ENCODE data around the gene LRRC27. TPM values are rescaled to one million over a fixed set of nuclear protein-coding genes. Genes with fewer than 3 reads are reported as not detected.

Gene LRRC27
- total RNA-seq, 4 donors from 2014 or later: 3.1 to 5.8 (median 4.4) TPM

DNA sequence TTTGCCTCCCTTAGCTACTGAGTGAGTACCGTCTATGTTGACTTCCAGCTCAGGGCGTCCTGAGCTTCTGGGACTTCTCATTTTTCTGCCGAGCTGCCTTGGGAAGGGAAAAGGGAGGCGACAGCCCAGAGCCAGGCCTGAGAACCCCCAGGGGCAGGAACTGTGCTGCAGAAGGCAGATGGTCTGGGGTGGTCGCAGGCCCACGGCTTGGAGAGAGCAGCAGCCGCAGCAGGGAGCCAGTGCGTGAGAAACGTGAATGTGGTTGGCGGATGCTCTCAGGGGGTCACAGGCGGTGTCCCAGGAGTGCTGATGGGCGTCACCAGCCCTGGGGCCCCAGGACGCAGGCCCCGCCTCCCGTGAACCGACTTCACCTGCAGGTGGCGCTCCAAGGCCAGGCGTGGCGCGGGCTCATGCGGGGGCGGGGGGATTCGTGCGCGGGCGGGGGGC, 55.8 kb downstream of the LRRC27 start:
- ATAC-seq: peak; percentile 58
- Histone ChIP-seq H3K4me1 (peaks cover 0 to 16% (median 9%) of the 10 kb centered on the region in 3 donors), H3K4me3 (peak overlapping the region in 1 of 2 donors; percentile 26), H3K27ac (peak overlapping the region in 1 of 4 donors; percentile 41), H3K36me3 (no peaks in the 10 kb centered on the region), H3K27me3 (no peaks in the 10 kb centered on the region), H3K9me3 (no peaks in the 10 kb centered on the region)
- TF ChIP-seq POLR2AphosphoS5 (IDR thresholded peaks at IDR 0.05): no peak
- TF ChIP-seq, protein P1, sequence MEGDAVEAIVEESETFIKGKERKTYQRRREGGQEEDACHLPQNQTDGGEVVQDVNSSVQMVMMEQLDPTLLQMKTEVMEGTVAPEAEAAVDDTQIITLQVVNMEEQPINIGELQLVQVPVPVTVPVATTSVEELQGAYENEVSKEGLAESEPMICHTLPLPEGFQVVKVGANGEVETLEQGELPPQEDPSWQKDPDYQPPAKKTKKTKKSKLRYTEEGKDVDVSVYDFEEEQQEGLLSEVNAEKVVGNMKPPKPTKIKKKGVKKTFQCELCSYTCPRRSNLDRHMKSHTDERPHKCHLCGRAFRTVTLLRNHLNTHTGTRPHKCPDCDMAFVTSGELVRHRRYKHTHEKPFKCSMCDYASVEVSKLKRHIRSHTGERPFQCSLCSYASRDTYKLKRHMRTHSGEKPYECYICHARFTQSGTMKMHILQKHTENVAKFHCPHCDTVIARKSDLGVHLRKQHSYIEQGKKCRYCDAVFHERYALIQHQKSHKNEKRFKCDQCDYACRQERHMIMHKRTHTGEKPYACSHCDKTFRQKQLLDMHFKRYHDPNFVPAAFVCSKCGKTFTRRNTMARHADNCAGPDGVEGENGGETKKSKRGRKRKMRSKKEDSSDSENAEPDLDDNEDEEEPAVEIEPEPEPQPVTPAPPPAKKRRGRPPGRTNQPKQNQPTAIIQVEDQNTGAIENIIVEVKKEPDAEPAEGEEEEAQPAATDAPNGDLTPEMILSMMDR (IDR thresholded peaks at IDR 0.05): peak in 3 of 4 experiments; percentile 62 to 79 (median 78)
- WGBS, 2 donors (ENCODE audit: low coverage in 1 of 2): 0% methylated on average over 2 of the region's 26 CpGs; no CpG with 5 or more reads in 1 of the 2 donors

DNA sequence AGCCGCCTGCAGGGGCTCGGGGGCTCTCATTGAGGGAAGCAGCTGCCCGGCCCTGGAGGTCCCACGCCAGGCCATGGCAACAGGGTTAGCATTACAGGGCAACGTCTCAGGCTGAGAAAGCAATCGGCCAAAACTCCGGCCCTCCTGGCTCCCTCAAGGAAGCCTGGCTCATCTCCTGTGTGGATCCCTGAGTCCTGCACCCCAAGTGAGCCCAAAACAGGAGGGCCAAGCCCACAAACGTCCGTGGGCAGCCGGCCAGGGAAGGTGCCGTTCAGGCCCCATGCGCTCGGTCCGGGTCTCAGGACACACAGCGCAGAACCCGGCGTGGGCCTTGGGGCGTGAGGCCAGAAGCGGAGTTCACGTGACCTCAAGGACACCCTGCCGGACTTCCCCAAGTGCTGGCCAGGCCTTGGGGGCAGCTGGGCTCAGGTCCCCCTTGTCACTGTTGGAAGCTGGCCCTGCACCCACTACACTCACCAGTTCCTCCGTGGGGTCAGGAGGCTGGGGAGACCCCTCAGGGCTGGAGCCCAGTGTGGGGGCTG, 57.0 kb downstream of the LRRC27 start:
- Histone ChIP-seq H3K36me3 (no peaks in the 10 kb centered on the region), H3K27me3 (no peaks in the 10 kb centered on the region), H3K27ac (no peak overlapping the region), H3K4me3 (no peak overlapping the region), H3K9me3 (no peaks in the 10 kb centered on the region), H3K4me1 (peaks cover 0 to 16% (median 9%) of the 10 kb centered on the region in 3 donors)
- TF ChIP-seq EP300 (IDR thresholded peaks at IDR 0.05) (no peak), POLR2AphosphoS5 (IDR thresholded peaks at IDR 0.05) (no peak), POLR2A (IDR thresholded peaks at IDR 0.05) (no peak)
- TF ChIP-seq, protein P1 (IDR thresholded peaks at IDR 0.05): no peak
- ATAC-seq: peak; percentile 57
- WGBS, 2 donors (ENCODE audit: low coverage in 1 of 2): 36% methylated on average over 4 of the region's 22 CpGs; no CpG with 5 or more reads in 1 of the 2 donors

- Histone ChIP-seq H3K4me1 (peaks cover 0 to 17% (median 9%) of the 10 kb centered on the region in 3 donors), H3K27ac (no peak overlapping the region), H3K4me3 (no peak overlapping the region), H3K9me3 (no peaks in the 10 kb centered on the region), H3K36me3 (no peaks in the 10 kb centered on the region), H3K27me3 (no peaks in the 10 kb centered on the region)
- no peak for ATAC-seq
- no CpG with 5 or more reads among the region's 16 CpGs for WGBS, 2 donors (ENCODE audit: low coverage in 1 of 2)
- TF ChIP-seq POLR2AphosphoS5 (IDR thresholded peaks at IDR 0.05) (no peak), POLR2A (IDR thresholded peaks at IDR 0.05) (no peak), EP300 (IDR thresholded peaks at IDR 0.05) (no peak)
- TF ChIP-seq, protein P1 (IDR thresholded peaks at IDR 0.05): no peak
Observed at GRCh38 chr10:132389433-132390169, 57.6 kb downstream of the LRRC27 start.

DNA sequence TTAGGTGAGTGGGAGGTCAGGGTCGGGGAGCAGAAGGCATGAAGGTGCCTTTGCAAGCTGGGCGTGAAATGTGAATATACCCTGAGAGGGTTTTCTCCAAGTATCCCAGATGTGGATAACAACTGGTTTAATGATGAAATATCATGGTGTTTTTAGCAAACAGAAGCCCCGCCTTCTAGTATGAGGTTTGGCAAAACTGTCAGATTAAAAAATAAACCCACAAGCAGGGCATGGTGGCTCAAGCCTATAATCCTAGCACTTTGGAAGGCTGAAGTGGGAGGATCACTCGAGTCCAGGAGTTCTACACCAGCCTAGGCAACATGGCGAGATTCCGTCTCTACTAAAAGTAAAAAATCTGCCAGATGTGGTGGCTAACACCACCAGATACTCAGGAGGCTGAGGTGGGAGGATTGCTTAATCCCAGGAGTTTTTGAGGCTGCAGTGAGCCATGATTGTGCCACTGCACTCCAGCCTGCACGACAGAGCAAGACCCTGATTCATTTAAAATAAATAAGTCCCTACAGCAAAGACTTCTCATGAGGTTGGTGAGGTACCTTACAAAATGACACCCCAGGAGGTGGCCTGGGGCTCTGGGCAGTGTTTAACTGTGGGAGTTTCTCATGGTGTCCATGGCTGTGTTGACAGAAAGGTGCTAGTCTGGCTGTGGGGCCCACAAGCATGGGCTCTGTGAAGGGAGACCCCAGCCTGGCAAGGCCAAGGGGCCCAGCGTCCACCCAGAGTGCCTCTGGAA, 58.4 kb downstream of the LRRC27 start:
- TF ChIP-seq POLR2A (IDR thresholded peaks at IDR 0.05) (no peak), EP300 (IDR thresholded peaks at IDR 0.05) (no peak), POLR2AphosphoS5 (IDR thresholded peaks at IDR 0.05) (no peak)
- TF ChIP-seq, protein P1 (IDR thresholded peaks at IDR 0.05): no peak
- WGBS, 2 donors (ENCODE audit: low coverage in 1 of 2): 81 to 84% methylated on average over 3 to 4 of the region's 8 CpGs
- Histone ChIP-seq H3K27me3 (no peaks in the 10 kb centered on the region), H3K9me3 (no peaks in the 10 kb centered on the region), H3K36me3 (no peaks in the 10 kb centered on the region), H3K27ac (no peak overlapping the region), H3K4me1 (peaks cover 0 to 24% (median 9%) of the 10 kb centered on the region in 3 donors), H3K4me3 (no peak overlapping the region)
- no peak for ATAC-seq
